Measurements from ENCODE around the gene PLXNA3. TPM values are rescaled to one million over a fixed set of nuclear protein-coding genes. Genes with fewer than 3 reads are reported as not detected.

The PLXNA3 gene
- total RNA-seq, 1 donor from 2014 or later, result 10.1 TPM

DNA sequence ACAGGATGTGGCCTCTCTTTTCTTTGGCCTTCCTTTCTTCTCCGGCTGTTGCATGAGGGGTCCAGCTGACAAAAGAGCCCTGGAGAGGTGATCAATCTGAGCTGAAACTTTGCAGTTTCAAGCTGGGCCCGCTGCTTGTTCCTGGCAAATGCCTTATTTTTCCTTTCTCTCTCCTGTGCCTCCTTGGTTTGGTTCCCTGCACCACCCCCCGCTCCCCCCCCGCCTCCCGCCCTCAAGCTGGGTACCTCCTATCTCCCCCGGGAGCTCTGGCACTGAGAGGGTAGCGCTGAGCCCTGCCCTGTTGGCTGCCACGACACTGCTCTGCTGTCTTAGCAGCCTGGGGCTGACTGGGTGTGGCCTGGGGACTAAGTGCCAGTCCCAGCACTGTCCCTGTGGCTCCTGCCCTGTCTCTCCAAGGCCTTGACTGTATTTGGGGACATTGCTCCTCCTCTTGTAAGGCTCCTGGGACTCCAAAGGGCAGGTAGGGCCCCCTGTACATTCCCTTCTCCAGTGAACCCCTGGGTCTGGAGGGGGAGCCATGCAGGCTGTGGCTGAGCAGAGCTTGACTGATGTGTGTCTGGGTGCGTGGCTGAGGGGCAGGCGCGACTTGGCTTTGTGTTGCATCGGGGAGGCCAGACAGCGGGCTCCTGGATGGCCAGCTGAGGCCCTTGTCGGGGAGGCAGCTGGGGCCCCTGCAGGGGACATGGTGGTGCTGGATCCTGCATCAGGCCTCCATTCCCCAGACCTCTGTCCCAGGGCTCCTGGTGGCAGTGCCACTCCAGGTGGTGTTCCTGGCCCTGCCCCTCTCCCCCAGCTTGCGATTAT lies 1.1 kb downstream of the PLXNA3 start:
- DNase-seq (ENCODE audit: low spot score), result peak; percentile 14

DNA sequence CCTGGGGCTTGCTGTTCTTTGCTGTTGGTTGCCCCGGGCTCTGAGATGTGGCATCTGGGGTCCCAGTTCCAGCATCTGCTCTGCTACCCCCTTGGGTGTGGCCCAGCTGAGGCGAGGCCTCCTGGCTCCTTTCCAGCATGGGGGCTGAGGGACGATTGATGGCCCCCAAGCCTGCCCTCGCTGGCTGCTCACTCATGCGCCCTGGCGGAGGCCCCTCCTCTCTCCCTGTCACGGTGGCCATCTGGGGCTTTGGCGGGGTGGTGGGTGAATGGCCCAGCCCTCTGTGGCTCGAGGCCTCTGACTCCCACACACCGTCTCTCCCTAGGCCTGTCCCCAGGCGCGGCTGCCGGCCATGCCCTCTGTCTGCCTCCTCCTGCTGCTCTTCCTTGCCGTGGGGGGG lies 1.8 kb downstream of the PLXNA3 start:
- DNase-seq (ENCODE audit: low spot score), result peak; percentile 5

DNA sequence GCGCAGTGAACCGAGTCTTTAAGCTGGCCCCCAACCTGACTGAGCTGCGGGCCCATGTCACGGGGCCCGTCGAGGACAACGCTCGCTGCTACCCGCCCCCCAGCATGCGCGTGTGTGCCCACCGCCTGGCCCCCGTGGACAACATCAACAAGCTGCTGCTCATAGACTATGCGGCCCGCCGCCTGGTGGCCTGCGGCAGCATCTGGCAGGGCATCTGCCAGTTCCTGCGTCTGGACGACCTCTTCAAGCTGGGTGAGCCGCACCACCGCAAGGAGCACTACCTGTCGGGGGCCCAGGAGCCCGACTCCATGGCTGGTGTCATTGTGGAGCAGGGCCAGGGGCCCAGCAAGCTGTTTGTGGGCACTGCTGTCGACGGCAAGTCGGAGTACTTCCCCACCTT lies 2.2 kb downstream of the PLXNA3 start:
- DNase-seq (ENCODE audit: low spot score), result no peak

DNA sequence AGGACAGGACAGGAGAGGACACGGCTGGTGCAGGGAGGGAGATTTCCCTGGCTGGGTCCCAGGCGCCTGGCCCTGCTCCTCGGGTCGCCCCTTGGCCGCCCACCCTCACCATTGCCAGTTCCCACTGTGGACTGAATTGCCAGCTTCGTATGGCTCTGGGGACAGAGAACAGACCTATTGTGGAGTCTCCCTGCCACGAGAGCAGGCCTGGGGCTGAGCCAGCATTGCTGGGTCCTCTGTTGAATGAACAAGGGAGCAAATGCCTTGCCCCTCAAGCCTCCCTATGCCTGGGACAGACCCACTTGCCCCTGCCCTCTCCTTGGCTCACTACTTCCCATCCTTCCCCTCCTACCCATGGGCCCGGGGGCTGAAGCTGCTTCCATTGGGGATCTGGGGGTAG lies 4.3 kb downstream of the PLXNA3 start:
- DNase-seq (ENCODE audit: low spot score), result no peak

DNA sequence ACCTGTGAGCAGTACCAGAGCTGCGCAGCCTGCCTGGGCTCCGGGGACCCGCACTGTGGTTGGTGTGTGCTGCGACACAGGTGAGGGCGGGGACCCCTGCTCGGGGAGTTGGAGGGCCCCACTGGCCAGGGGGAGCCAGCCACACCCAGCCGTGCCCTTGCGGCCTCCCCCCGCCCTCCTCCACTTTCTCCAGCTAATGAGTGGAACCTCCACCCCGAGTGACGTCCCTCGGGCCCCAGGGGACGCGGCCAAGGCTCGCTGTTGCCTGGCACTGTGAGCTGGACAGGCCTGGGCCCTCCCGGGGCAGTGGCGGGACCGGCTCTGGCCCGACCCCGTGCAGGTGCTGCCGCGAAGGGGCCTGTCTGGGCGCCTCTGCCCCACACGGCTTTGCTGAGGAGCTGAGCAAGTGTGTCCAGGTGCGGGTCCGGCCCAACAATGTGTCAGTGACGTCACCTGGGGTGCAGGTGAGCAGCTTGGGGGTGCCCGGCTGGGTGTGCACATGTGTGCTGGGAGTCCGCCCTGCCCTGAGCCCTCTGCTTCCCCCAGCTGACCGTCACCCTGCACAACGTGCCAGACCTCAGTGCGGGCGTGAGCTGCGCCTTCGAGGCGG lies 5.6 kb downstream of the PLXNA3 start:
- DNase-seq (ENCODE audit: low spot score), result no peak

DNA sequence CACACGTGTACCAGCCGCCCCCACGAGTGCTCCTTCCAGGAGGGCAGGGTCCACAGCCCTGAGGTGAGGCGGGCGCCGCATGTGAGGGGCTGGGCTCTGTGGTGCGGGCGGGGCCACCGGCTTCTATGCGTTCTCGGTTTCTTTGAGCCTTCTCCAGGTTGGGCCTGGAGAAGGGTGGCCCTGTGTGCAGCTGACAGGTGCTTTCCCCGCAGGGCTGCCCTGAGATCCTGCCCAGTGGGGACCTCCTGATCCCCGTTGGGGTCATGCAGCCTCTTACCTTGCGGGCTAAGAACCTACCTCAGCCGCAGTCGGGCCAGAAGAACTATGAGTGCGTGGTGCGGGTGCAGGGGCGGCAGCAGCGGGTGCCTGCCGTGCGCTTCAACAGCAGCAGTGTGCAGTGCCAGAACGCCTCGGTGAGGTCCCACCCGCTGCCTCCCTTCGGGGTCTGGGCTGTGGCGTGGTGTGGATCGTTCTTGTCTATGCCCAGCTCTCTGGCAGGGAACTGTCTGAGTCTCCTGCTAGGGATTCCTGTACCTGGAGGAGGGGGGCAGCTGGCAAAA lies 6.8 kb downstream of the PLXNA3 start:
- DNase-seq (ENCODE audit: low spot score), result no peak

DNA sequence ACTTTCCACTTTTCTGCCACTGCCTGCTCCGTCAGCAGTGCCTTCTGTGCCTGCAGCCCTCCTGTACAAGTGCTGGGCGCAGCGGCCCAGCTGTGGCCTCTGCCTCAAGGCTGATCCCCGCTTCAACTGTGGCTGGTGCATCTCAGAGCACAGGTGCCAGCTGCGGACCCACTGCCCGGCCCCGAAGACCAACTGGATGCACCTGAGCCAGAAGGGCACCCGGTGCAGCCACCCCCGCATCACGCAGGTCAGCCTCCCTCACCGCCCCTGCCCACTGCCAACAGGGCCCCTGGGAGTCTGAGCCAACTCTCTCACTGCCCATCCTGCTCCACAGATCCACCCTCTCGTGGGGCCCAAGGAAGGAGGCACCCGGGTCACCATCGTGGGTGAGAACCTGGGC lies 7.5 kb downstream of the PLXNA3 start:
- no peak for DNase-seq (ENCODE audit: low spot score)

DNA sequence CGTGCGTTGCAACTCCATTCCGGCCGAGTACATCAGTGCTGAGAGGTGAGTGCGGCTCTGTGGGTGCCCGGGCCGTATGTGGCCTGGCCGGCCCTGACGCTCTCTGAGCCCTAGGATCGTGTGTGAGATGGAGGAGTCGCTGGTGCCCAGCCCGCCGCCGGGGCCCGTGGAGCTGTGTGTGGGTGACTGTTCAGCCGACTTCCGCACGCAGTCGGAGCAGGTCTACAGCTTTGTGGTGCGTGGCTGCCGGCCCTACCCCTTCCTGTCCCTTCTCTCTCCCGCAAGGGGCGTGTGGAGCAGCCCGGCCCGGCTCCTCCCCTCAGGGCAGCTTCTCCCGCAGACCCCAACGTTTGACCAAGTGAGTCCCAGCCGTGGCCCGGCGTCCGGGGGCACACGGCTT lies 8.0 kb downstream of the PLXNA3 start:
- no peak for DNase-seq (ENCODE audit: low spot score)

DNA sequence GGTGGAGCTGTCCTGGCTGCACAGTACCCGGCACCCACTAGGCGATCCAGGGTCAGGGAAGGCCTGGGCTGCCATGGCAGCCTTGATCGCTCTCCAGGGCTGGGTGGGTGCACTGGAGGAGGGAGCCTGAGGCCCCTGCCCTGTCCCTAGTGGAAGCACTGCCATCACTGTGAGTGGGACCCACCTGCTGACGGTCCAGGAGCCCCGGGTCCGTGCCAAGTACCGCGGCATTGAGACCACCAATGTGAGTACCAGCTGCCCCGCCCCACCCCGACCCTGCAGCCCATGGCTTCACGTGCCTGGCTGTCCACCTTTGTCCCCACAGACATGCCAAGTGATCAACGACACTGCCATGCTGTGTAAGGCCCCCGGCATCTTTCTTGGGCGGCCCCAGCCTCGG lies 8.8 kb downstream of the PLXNA3 start:
- DNase-seq (ENCODE audit: low spot score), result no peak

DNA sequence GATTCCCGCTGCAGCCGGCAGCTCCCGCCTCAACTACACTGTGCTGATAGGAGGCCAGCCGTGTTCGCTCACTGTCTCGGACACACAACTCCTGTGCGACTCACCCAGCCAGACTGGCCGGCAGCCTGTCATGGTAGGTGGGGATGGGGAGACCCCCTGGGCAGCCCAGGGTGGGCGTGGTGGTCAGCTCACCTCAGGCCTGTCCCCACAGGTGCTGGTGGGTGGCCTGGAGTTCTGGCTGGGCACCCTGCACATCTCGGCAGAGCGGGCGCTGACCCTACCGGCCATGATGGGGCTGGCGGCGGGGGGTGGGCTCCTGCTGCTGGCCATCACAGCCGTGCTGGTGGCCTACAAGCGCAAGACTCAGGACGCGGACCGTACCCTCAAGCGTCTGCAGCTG lies 9.5 kb downstream of the PLXNA3 start:
- DNase-seq (ENCODE audit: low spot score), result no peak

DNA sequence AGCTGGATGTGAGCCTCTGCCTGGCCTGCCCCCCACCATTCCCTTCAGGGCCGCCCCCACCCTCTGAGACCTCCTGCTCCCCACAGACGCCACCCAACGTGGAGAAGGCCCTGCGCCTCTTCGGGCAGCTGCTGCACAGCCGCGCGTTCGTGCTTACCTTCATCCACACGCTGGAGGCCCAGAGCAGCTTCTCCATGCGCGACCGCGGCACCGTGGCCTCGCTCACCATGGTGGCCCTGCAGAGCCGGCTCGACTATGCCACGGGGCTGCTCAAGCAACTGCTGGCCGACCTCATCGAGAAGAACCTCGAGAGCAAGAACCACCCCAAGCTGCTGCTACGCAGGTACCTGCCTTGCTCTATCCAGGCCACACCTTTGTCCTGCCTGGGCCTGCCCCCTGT lies 10.1 kb downstream of the PLXNA3 start:
- DNase-seq (ENCODE audit: low spot score), result no peak

DNA sequence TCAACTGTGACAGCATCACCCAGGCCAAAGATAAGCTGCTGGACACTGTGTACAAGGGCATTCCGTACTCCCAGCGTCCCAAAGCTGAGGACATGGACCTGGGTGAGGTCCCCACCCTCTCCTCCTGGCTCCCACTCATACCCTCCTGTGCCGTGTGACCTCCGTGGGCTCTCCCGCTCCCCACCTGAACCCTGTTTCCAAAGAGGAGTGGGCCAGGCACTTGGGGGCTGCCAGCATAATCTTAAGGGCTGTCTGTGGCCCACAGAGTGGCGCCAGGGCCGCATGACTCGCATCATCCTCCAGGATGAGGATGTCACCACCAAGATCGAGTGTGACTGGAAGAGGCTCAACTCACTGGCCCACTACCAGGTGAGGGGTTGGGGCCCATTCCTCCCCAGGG lies 11.0 kb downstream of the PLXNA3 start:
- no peak for DNase-seq (ENCODE audit: low spot score)

DNA sequence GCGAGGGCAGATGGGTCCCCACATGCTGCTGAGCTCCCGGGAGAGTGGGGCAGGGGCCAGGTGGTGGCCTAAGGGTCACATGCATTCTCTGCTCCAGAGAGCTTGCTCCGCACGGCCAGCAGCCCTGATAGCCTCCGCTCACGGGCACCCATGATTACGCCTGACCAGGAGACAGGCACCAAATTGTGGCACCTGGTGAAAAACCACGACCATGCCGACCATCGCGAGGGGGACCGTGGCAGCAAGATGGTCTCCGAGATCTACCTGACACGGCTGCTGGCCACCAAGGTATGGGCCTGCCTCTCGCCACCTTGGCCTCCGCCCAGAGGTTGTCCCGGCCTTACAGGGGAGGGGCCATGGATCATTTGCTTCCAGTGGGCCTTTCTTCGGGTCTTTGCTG lies 11.8 kb downstream of the PLXNA3 start:
- DNase-seq (ENCODE audit: low spot score), result no peak

DNA sequence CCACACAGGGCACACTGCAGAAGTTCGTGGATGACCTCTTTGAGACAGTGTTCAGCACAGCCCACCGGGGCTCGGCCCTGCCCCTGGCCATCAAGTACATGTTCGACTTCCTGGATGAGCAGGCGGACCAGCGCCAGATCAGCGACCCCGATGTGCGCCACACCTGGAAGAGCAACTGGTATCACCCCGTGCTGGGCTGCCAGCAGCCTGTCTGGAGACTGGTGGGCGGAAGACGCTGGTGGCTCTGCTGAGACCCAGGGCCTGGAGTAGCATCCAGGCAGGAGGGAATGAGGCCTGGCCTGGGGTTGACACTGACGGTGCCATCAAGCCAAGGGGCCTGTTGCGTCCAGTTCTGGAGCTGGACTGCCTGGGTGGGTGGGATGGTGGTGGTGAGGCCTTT lies 12.4 kb downstream of the PLXNA3 start:
- DNase-seq (ENCODE audit: low spot score), result no peak

DNA sequence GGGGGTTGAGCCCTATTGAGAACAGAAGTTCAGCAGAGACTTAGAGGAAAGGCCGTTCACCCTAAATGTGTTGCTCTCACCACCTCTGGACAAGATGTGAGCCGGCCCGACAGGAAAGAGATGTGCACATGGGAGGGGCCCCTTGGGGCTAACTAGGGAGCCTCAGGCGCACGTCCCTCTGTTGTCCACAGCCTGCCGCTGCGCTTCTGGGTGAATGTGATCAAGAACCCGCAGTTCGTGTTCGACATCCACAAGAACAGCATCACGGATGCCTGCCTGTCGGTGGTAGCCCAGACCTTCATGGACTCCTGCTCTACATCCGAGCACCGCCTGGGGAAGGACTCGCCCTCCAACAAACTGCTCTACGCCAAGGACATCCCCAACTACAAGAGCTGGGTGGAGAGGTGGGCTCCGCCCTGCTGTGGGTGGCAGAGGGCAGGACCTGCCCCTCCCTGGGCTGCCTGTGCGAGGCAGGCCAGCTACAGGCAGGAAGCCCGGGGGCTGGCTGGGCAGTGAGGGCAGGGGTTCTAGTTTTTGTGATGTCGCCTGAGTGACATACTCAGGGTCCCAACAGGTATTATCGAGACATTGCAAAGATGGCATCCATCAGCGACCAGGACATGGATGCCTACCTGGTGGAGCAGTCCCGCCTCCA lies 13.0 kb downstream of the PLXNA3 start:
- no peak for DNase-seq (ENCODE audit: low spot score)

DNA sequence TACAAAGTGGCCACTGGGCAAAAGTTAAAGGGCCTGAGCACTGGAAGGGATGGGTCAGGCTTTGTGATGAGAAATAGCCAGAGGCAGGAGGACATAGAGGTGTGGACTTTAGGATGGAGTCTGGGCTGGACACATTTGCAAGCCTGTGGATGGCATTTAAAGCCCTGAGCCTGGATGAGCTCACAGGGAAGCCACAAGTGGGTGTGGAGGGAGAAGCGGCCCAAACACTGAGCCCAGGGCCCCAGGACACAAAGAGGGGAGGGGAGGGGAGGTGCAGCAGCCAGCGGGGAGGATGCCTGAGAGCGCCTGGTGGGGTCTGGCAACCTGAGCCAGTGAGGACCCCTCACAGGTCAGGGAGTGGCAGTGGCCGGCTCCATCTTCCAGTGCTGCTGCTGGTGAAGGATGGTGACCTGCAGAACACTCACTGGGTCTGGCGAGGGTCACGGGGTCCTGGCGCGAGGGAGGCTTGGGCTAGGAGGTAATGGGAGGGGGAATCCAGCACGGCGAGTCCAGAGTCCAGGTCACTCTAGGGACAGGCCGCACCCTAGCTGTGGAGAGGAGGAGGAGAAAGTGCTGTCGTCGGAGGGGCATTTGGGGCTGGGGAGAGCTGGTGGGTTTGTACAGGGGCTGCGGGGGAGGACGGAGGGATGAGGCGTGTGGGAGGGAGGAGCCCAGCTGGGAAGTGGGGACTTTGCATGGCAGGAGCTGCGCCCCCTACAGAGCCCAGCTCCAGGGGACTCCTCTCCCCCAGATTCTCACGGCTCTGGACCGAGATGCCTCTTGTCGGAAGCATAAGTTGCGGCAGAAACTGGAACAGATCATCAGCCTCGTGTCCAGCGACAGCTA lies 14.0 kb downstream of the PLXNA3 start:
- DNase-seq (ENCODE audit: low spot score), result no peak

DNA sequence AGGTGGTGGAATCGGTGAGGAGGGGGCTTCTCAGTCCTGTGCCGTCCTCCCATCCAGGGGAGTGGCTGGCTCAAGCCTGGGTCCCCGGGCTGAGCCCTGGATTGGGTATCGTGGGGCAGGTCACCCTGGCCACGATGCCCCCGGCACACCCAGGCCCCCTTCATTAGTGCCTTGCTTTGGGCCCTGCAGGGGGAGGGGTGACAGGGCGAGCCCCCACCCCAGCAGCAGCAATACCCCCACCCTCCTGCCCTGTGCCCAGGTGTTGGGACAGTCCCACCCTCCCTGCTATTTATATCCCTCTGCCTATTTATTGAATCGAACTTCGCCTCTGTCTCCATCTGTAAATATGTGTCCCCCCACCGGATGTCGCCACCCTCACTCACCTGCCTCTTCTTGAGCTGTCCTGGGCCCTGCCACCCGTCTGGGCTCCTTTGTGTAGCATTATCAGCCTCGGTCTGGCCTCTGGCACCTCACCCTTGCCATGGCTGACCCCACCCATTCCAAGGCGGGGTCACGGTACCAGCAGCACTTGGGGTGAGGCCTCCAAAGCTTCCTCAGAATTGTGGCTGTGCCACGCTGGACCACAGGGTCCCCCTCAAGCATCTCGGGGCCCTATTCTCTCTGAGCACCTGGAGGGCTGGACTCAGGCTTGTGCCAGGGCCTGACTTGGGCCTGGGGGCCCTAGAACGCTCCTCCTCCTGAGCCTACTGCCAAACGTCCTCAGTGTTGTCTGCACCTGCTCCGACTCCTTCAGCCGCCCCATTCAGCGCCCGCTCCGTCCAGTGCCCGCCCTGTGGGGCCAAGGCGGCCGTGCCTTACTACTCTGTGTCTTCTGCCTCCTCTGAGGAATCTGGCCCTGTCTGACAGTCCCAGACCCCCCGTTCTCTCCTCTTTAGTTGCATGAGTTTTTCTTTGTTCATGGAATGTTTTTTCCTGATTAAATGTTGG lies 14.9 kb downstream of the PLXNA3 start:
- DNase-seq (ENCODE audit: low spot score), result no peak

DNA sequence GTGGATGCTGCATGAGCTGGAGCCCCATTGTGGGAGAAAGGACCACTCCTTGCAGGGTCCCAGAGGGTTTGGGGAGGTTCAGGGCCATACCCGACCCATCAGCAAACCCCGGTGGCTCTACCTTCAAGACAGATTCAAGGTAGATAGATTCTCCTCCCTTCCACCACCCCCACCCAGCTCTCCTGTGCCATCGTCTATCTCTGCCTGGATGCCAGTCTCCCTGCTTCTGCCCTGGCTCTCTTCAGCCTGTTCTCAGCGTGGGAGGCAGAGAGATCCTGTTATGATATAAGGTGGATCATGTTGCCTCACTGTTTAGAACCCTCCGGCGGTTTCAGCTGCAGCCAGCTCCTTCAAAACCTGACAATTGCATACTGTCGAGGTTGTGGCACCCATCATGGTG lies 15.6 kb downstream of the PLXNA3 start:
- DNase-seq (ENCODE audit: low spot score), result no peak

DNA sequence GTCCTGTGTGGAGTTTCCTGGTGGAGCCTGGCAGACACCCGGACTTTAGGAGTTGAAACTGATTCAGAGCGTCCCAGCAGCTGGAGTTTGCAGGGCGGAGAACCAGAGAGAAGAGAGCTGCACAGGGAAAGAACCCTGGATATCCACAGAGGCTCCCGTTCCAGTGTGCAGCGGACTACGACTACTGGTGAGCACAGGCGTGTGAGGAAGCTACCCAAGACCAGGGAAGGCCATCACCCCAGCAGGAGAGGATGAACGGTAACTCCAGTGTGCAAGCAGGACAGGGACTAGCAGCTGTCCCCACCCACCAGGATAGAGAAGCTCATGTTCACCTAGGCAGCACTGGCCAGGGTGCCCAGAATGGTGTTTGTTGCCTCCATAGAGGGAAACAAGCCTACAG lies 18.7 kb downstream of the PLXNA3 start:
- peak; percentile 7 for DNase-seq (ENCODE audit: low spot score)

DNA sequence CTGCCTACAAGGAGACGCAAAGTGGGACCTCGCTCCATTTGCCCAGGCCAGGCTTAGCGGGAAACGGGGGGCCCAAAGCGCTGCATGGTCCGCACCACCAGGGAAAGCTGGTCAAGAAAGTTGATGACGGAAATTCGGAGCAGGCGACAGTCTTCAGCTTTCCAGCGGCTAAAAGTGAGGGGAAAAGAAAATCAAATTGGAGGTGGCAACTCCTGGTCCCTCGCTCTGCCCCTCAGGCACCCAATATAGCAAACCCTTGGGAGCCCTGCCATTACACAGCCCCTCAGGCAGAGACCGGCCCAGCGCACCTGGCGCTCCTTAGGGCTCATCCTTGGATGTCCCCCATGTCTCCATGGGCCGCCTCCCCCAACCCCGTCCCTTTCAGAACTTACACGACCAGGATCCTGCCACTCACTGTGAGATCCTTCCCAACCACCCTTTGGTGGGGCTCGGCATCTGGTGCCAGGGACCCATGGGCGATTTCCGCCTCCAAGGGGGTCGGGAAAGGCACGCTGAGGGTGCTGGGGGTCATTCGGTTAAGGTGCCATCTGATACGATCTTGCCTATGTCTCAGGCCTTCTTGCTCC lies 19.9 kb downstream of the PLXNA3 start:
- no peak for DNase-seq (ENCODE audit: low spot score)

Data from umbilical cord (tissue), 2 donors.